ENCODE data around the gene PRKX.

GRCh38 chrX:3669841-3670475, 43.5 kb downstream of the PRKX start:
- TF ChIP-seq POLR2A (IDR thresholded peaks at IDR 0.05) = no peak
- TF ChIP-seq, protein P1, sequence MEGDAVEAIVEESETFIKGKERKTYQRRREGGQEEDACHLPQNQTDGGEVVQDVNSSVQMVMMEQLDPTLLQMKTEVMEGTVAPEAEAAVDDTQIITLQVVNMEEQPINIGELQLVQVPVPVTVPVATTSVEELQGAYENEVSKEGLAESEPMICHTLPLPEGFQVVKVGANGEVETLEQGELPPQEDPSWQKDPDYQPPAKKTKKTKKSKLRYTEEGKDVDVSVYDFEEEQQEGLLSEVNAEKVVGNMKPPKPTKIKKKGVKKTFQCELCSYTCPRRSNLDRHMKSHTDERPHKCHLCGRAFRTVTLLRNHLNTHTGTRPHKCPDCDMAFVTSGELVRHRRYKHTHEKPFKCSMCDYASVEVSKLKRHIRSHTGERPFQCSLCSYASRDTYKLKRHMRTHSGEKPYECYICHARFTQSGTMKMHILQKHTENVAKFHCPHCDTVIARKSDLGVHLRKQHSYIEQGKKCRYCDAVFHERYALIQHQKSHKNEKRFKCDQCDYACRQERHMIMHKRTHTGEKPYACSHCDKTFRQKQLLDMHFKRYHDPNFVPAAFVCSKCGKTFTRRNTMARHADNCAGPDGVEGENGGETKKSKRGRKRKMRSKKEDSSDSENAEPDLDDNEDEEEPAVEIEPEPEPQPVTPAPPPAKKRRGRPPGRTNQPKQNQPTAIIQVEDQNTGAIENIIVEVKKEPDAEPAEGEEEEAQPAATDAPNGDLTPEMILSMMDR (IDR thresholded peaks at IDR 0.05) = no peak

Data from adrenal gland (tissue), 5 donors.